ENCODE measurements around the gene TTC27.
A peak's percentile ranks its signal among the peaks of the same experiment; 100 is the strongest.
"Not testable (repeated sequence)": the region's sequence is repeated elsewhere in the genome, so short reads cannot be mapped to it uniquely, and the experiment has no call there.

The TTC27 gene

GRCh38 chr2:32720771-32721170 lies 92.9 kb downstream of the TTC27 start:
- no peak for DNase-seq

GRCh38 chr2:32721376-32721775 lies 93.5 kb downstream of the TTC27 start:
- DNase-seq, result no peak

GRCh38 chr2:32723467-32724079 lies 95.7 kb downstream of the TTC27 start:
- no peak for DNase-seq

GRCh38 chr2:32726678-32727077 lies 98.8 kb downstream of the TTC27 start:
- DNase-seq, result not testable (repeated sequence)

- no peak for DNase-seq
Observed at GRCh38 chr2:32727157-32727556, 99.3 kb downstream of the TTC27 start.

- not testable (repeated sequence) for DNase-seq
Observed at GRCh38 chr2:32730958-32731357, 103.1 kb downstream of the TTC27 start.

GRCh38 chr2:32732120-32732519 lies 104.3 kb downstream of the TTC27 start:
- no peak for DNase-seq

GRCh38 chr2:32732912-32733472 lies 105.1 kb downstream of the TTC27 start:
- no peak for DNase-seq

GRCh38 chr2:32735348-32735747 lies 107.5 kb downstream of the TTC27 start:
- DNase-seq, result no peak

GRCh38 chr2:32738939-32739338 lies 111.1 kb downstream of the TTC27 start:
- DNase-seq, result no peak

GRCh38 chr2:32739664-32740063 lies 111.8 kb downstream of the TTC27 start:
- no peak for DNase-seq

- DNase-seq, result no peak
Observed at GRCh38 chr2:32741575-32741974, 113.7 kb downstream of the TTC27 start.

GRCh38 chr2:32742376-32742775 lies 114.5 kb downstream of the TTC27 start:
- peak in 1 of 3 experiments; percentile 47 for DNase-seq

- peak in 1 of 3 experiments; percentile 15 for DNase-seq
Observed at GRCh38 chr2:32743480-32744236, 115.8 kb downstream of the TTC27 start.

GRCh38 chr2:32745191-32745590 lies 117.3 kb downstream of the TTC27 start:
- DNase-seq, result no peak

- no peak for DNase-seq
Observed at GRCh38 chr2:32745675-32746074, 117.8 kb downstream of the TTC27 start.

GRCh38 chr2:32746669-32747068 lies 118.8 kb downstream of the TTC27 start:
- DNase-seq, result no peak

GRCh38 chr2:32748158-32748557 lies 120.3 kb downstream of the TTC27 start:
- no peak for DNase-seq

GRCh38 chr2:32750880-32751279 lies 123.0 kb downstream of the TTC27 start:
- DNase-seq, result no peak

- no peak for DNase-seq
Observed at GRCh38 chr2:32752205-32752604, 124.4 kb downstream of the TTC27 start.

GRCh38 chr2:32752952-32753351 lies 125.1 kb downstream of the TTC27 start:
- no peak for DNase-seq

- DNase-seq, result not testable (repeated sequence)
Observed at GRCh38 chr2:32754676-32755075, 126.8 kb downstream of the TTC27 start.

GRCh38 chr2:32755666-32756065 lies 127.8 kb downstream of the TTC27 start:
- DNase-seq, result no peak

GRCh38 chr2:32756074-32756727 lies 128.4 kb downstream of the TTC27 start:
- DNase-seq, result no peak

Data from NCI-H1417 (cell line).